K562 (cell line): ENCODE results near the gene ADCY5. TPM values are rescaled to one million over a fixed set of nuclear protein-coding genes. Genes with fewer than 3 reads are reported as not detected.

ENCODE experiments used
- ATAC-seq: fragments of 200-7000 bp; cut with Tn5 transposase; 3 replicates; pipeline ENCODE4 v1.9.1; 2020; ENCODE audit warnings: moderate library complexity
- BruUV-seq: library from RNA; stranded (reverse); fragments of 400-500 nt; replicated peaks from 2 replicates; lab custom pipeline; 2021; lab: Mats Ljungman, UMichigan
- CTCF ChIA-PET: fragments of 300-600 bp; formaldehyde crosslinking; extraction: SDS; loops from one replicate; lab custom pipeline; 2021; ENCODE audit warnings: low intra/inter-chr PET ratio; lab: Yijun Ruan, JAX
- POLR2A ChIA-PET: fragments of 300-600, 350-650 bp; sonication (Branson Sonifier 250); formaldehyde crosslinking; extraction: SDS; loops from one replicate; lab custom pipeline; 2021; ENCODE audit warnings: antibody characterized with exemption, inconsistent platforms; lab: Yijun Ruan, JAX
- DNase-seq, 4 experiments: peaks; one replicate each; pipeline versions ENCODE4 v3.0.0 to v3.0.0-alpha.2; 2011 to 2018; ENCODE audit warnings: low spot score in 3 of 4, mixed read lengths in 3 of 4; ENCODE audit errors: extremely low read depth in 1 of 4
- FAIRE-seq: peaks from 2 replicates; lab custom pipeline; 2011; peaks lifted over from hg19 to GRCh38; lab: Jason Lieb, UNC
- H2AFZ ChIP-seq: 2 replicates; pipeline ENCODE4 v1.6.0; 2011; ENCODE audit warnings: low read depth, low read length, control low read depth, inconsistent platforms
- H3K27ac ChIP-seq: fragments of 200-600 bp; 3 replicates; pipeline ENCODE4 v1.8.0; 2011; ENCODE audit warnings: low read depth, mild to moderate bottlenecking, control low read depth, inconsistent platforms, low read length, moderate library complexity, mixed read lengths; ENCODE audit errors: extremely low read depth
- H3K27me3 ChIP-seq, 2 experiments: fragments of 300-600 bp in 1 of 2; 2 replicates in 1 of 2; 3 replicates in 1 of 2; pipeline versions ENCODE4 v1.6.0 to v1.8.0; 2011; ENCODE audit warnings: inconsistent platforms in 2 of 2, low read length in 2 of 2, mild to moderate bottlenecking in 1 of 2, mixed read lengths in 1 of 2, moderate library complexity in 1 of 2; ENCODE audit not compliant: control insufficient read depth in 2 of 2, insufficient read depth in 2 of 2
- H3K36me3 ChIP-seq: fragments of 300-600 bp; 3 replicates; pipeline ENCODE4 v1.8.0; 2011; ENCODE audit warnings: mild to moderate bottlenecking, low read length, inconsistent platforms; ENCODE audit not compliant: control insufficient read depth, insufficient read depth
- H3K4me1 ChIP-seq, 2 experiments: fragments of 200-600 bp in 1 of 2; replicated peaks in 1 of 2; 2 replicates in 1 of 2; 3 replicates in 1 of 2; pipeline versions ENCODE4 v1.5.1 to v1.8.0; 2011; ENCODE audit warnings: inconsistent platforms in 2 of 2, low read length in 2 of 2, mild to moderate bottlenecking in 1 of 2, mixed read lengths in 1 of 2, moderate library complexity in 1 of 2; ENCODE audit not compliant: control insufficient read depth in 2 of 2, insufficient read depth in 2 of 2
- H3K4me2 ChIP-seq: 2 replicates; pipeline ENCODE4 v1.6.1; 2011; ENCODE audit warnings: low read length, control low read depth, inconsistent platforms, mixed read lengths; ENCODE audit not compliant: insufficient read depth
- H3K4me3 ChIP-seq: fragments of 200-600 bp; sonication (generic), shearing (Covaris generic); 2 replicates; pipeline ENCODE4 v1.5.1; 2016; ENCODE audit warnings: control low read depth, inconsistent platforms
- H3K79me2 ChIP-seq: fragments of 200-600 bp; 3 replicates; pipeline ENCODE4 v1.8.0; 2011; ENCODE audit warnings: low read length, inconsistent platforms; ENCODE audit not compliant: control insufficient read depth, insufficient read depth
- H3K9ac ChIP-seq, 2 experiments: 2 replicates each; pipeline versions ENCODE4 v1.6.0 to v1.6.1; 2011; ENCODE audit warnings: low read depth in 2 of 2, low read length in 2 of 2, control low read depth in 1 of 2, inconsistent platforms in 1 of 2, mild to moderate bottlenecking in 1 of 2, mixed read lengths in 1 of 2; ENCODE audit not compliant: insufficient read depth in 1 of 2
- H3K9me1 ChIP-seq: one replicate; pipeline ENCODE4 v1.6.0; 2011; ENCODE audit warnings: inconsistent platforms, mild to moderate bottlenecking, low read length, moderate library complexity; ENCODE audit not compliant: control insufficient read depth, insufficient read depth
- H3K9me3 ChIP-seq: replicated peaks from 2 replicates; pipeline ENCODE4 v1.5.1; 2011; ENCODE audit warnings: low read depth, low read length, inconsistent platforms; ENCODE audit not compliant: control insufficient read depth, insufficient read depth
- H4K20me1 ChIP-seq: replicated peaks from 2 replicates; pipeline ENCODE4 v1.6.1; 2011; ENCODE audit warnings: low read length, inconsistent platforms, mixed read lengths; ENCODE audit not compliant: control insufficient read depth, insufficient read depth
- XRCC5 ChIP-seq: fragments of 200-400 bp; formaldehyde crosslinking; IDR thresholded peaks from 2 replicates; pipeline ENCODE4 v1.6.1; 2017; ENCODE audit warnings: low read depth, mild to moderate bottlenecking, low read length
- WGBS: fragments of 100-300 bp; shearing (Covaris generic); methylation state at CpG from one replicate; pipeline ENCODE4 v1.1.6; 2016; ENCODE audit warnings: low coverage, mixed read lengths; ENCODE audit not compliant: insufficient coverage; ENCODE audit errors: missing lambda C conversion rate; 5-methylcytosine and 5-hydroxymethylcytosine counted together
- in situ Hi-C: fragments of 300-500 bp; cut with MboI; formaldehyde crosslinking; loops from 4 replicates; pipeline ENCODE4 v1.15.0; 2018; ENCODE audit warnings: inconsistent platforms, mixed read lengths
- intact Hi-C: fragments of 100-400 bp; cut with micrococcal nuclease; formaldehyde crosslinking; loops from 2 replicates; pipeline ENCODE4 v1.14.2; 2022
- polyA plus RNA-seq, 8 experiments: library from polyadenylated mRNA; depleted of rRNA in 4 of 8; stranded (reverse) in 5 of 8; unstranded in 3 of 8; fragments of >200 nt; fragmentation: Nextera tagmentation in 2 of 8; fragmentation: Illumina TruSeq in 1 of 8; extraction: Ambion mirVana in 2 of 8; extraction: Trizol in 1 of 8; gene quantifications; 2 replicates each; pipeline versions ENCODE4 v1.2.1 to v1.2.3, GENCODE V29; 2011 to 2014; ENCODE audit warnings: inconsistent platforms in 1 of 8, missing spikeins in 1 of 8
- total RNA-seq, 7 experiments: library from RNA; depleted of rRNA in 6 of 7; stranded (reverse); fragments of >200 nt in 6 of 7; fragmentation: Illumina TruSeq in 2 of 7; extraction: Trizol in 2 of 7; gene quantifications; 2 replicates each; pipeline versions ENCODE4 v1.2.1 to v1.2.3, GENCODE V29; 2011 to 2021; ENCODE audit warnings: low replicate concordance in 1 of 7
- TF ChIP-seq, protein P1 (sequence below): fragments of 250-450 bp; sonication (Bioruptor Pico); IDR thresholded peaks from 2 replicates; pipeline ENCODE4 v1.5.0; 2021; ENCODE audit warnings: mild to moderate bottlenecking, borderline replicate concordance

The ADCY5 gene
- total and polyA plus RNA-seq, 9 of the 15 experiments (the other 6 are each of a cell fraction or from before 2014, with no cell fraction given): under 0.01 TPM; not detected in 8

DNA sequence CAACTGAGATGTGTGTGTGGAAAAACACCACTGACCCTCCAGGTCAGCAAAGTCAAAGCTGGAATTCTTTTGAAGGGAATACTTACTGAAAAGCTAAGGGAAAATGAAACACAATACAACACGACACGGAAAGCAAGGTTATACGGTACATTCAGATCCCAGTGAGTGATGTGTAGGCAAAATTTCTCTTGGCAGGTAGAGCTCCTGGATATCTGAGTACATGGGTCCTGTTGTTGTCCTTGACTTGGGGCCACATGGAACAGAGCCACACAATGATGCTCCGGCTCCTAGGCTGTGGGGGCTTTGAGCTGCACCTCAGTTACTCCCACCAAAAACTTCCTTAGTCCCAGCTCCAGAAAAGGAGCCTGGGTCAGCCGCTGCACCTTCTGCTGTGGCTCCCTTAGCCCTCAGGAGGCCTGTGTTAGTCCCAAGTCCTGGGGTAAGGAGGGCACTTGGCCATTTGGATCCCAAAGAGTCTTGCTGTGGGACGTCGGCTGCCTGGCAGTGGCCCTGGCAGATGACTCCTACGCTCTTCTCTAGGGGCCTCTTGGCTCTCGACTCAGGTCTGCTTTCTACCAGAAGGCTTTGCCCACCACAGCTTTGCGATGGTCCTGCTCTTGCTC, 95.6 kb downstream of the ADCY5 start:
- Histone ChIP-seq H3K9me1 (no peaks in the 10 kb centered on the region), H3K4me3 (no peak overlapping the region), H3K4me2 (no peak overlapping the region), H3K9ac (no peak overlapping the region), H3K4me1 (no peaks in the 10 kb centered on the region), H3K27ac (no peak overlapping the region), H4K20me1 (no peaks in the 10 kb centered on the region), H2AFZ (no peak overlapping the region), H3K9me3 (no peaks in the 10 kb centered on the region), H3K79me2 (no peaks in the 10 kb centered on the region), H3K36me3 (no peaks in the 10 kb centered on the region), H3K27me3 (peaks cover 0 to 54% of the 10 kb centered on the region in 2 experiments; a peak in 2 of 5 replicates)
- CTCF ChIA-PET: no interaction called here
- BruUV-seq: no TSS peak
- FAIRE-seq: no peak
- POLR2A ChIA-PET: interaction anchor here (0.6 kb wide), 1 partner anchor 14 kb away, joined by 3 read pairs; no protein-coding TSS in a partner anchor
- in situ Hi-C loops: no loop called here
- ATAC-seq: no peak
- intact Hi-C loops: no loop called here
- TF ChIP-seq, protein P1, sequence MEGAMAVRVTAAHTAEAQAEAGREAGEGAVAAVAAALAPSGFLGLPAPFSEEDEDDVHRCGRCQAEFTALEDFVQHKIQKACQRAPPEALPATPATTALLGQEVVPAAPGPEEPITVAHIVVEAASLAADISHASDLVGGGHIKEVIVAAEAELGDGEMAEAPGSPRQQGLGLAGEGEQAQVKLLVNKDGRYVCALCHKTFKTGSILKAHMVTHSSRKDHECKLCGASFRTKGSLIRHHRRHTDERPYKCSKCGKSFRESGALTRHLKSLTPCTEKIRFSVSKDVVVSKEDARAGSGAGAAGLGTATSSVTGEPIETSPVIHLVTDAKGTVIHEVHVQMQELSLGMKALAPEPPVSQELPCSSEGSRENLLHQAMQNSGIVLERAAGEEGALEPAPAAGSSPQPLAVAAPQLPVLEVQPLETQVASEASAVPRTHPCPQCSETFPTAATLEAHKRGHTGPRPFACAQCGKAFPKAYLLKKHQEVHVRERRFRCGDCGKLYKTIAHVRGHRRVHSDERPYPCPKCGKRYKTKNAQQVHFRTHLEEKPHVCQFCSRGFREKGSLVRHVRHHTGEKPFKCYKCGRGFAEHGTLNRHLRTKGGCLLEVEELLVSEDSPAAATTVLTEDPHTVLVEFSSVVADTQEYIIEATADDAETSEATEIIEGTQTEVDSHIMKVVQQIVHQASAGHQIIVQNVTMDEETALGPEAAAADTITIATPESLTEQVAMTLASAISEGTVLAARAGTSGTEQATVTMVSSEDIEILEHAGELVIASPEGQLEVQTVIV (CRISPR knock-in tag): no peak
- no peak for TF ChIP-seq XRCC5
- WGBS: 0% methylated on average over 8 of the region's 10 CpGs
- DNase-seq: no peak
